Adrenal gland (tissue), 12 donors: ENCODE measurements around the gene FOXN1. TPM values are rescaled to one million over a fixed set of nuclear protein-coding genes. Genes with fewer than 3 reads are reported as not detected.
"Not testable (repeated sequence)": the region's sequence is repeated elsewhere in the genome, so short reads cannot be mapped to it uniquely, and the experiment has no call there.

Experiments used
- DNase-seq, 7 donors: peaks; one replicate each; pipeline ENCODE4 v3.0.0-alpha.2; 2019 to 2020
- H3K27ac ChIP-seq, 5 donors: fragments of 200-600 bp; sonication (generic) in 4 of 5; 1 replicate in 3 of 5; 2 replicates in 2 of 5; pipeline versions ENCODE4 v1.5.1 to v1.8.0; 2016 to 2020; ENCODE audit warnings: mild to moderate bottlenecking in 1 of 5
- H3K27me3 ChIP-seq: fragments of 200-600 bp; 2 replicates; pipeline ENCODE4 v1.8.0; 2021
- H3K36me3 ChIP-seq, 2 donors: fragments of 200-600 bp; replicated peaks in 1 of 2; 1 replicate in 1 of 2; 2 replicates in 1 of 2; pipeline versions ENCODE4 v1.5.1 to v1.8.0; 2018 to 2022
- H3K4me1 ChIP-seq, 2 donors: fragments of 200-600 bp; replicated peaks in 1 of 2; 1 replicate in 1 of 2; 2 replicates in 1 of 2; pipeline versions ENCODE4 v1.5.1 to v1.8.0; 2018 to 2021
- H3K4me3 ChIP-seq, 4 donors: fragments of 200-600 bp; sonication (generic) in 3 of 4; one replicate each; pipeline ENCODE4 v1.5.1; 2016 to 2018
- H3K9me3 ChIP-seq, 3 donors: fragments of 200-600 bp; sonication (generic) in 1 of 3; replicated peaks in 1 of 3; 1 replicate in 2 of 3; 2 replicates in 1 of 3; pipeline versions ENCODE4 v1.5.1 to v1.8.0; 2016 to 2021
- CTCF ChIP-seq, 6 experiments: fragments of 450-650 bp in 4 of 6; fragments of 200-600 bp in 2 of 6; sonication (generic) in 1 of 6; IDR thresholded peaks; 1 replicate in 5 of 6; 2 replicates in 1 of 6; pipeline versions ENCODE4 v1.5.1 to v1.8.0; 2016 to 2021; ENCODE audit warnings: antibody characterized with exemption in 6 of 6, mild to moderate bottlenecking in 2 of 6, moderate library complexity in 1 of 6
- POLR2A ChIP-seq, 2 donors: fragments of 450-650 bp; IDR thresholded peaks; one replicate each; pipeline ENCODE4 v1.6.1; 2017; ENCODE audit warnings: antibody characterized with exemption in 2 of 2, mild to moderate bottlenecking in 2 of 2, moderate library complexity in 1 of 2
- WGBS, 4 donors: extraction: QIAGEN DNeasy Blood & Tissue Kit in 2 of 4; methylation state at CpG; one replicate each; pipeline versions ENCODE4 v1.1.5 to v1.1.7; 2013 to 2017; 5-methylcytosine and 5-hydroxymethylcytosine counted together
- intact Hi-C, 2 donors: fragments of 100-400 bp; cut with DNase I; formaldehyde crosslinking; loops; one replicate each; pipeline versions ENCODE4 v1.14.1 to v1.15.0; 2022 to 2023
- polyA plus RNA-seq, 3 donors: library from polyadenylated mRNA; stranded (reverse); fragments of 200-250 nt in 2 of 3; fragments of 350-450 nt in 1 of 3; fragmentation: Illumina TruSeq in 1 of 3; extraction: RNeasy Lipid Tissue Mini Kit (QIAGEN cat#74804) in 1 of 3; gene quantifications; one replicate each; pipeline ENCODE4 v1.2.3, GENCODE V29; 2013 to 2014
- total RNA-seq, 9 donors: library from RNA; depleted of rRNA in 4 of 9; stranded (reverse); fragments of >200 nt in 4 of 9; fragments of 120-200 nt in 1 of 9; fragmentation: NEBNext Ultra II Directional in 1 of 9; extraction: Animal tissue kit (Norgen Biotek cat#: 25700) in 1 of 9; gene quantifications; one replicate each; pipeline versions ENCODE4 v1.1.0 to v1.2.4, GENCODE V29; 2013 to 2023
- donor health status: healthy with polysubstance abuse.
- donor health status: Bipolar disorder and iron deficiency.
- donor health status: DM: yes; HTN: yes; CAD: no.
- donor health status: DM: no; HTN: no; CAD: no.
- donor health status: DM: no; HTN: no; CAD: no.
- donor health status: DM: yes; HTN: yes; CAD: no.

Gene FOXN1
- total and polyA plus RNA-seq, 12 donors = 0.06 TPM; not detected in 11

GRCh38 chr17:28573966-28574480 lies 67.9 kb downstream of the FOXN1 start:
- Histone ChIP-seq H3K27ac (no peak overlapping the region), H3K9me3 (no peaks in the 10 kb centered on the region), H3K27me3 (no peaks in the 10 kb centered on the region), H3K4me1 (peaks cover 13 to 30% of the 10 kb centered on the region in 2 donors), H3K4me3 (no peak overlapping the region), H3K36me3 (no peaks in the 10 kb centered on the region)
- 92 to 98% (median 94%) methylated on average over 6 of the region's 6 CpGs for WGBS, 4 donors
- no peak for DNase-seq
- no peak for TF ChIP-seq POLR2A (IDR thresholded peaks at IDR 0.05)
- no peak for TF ChIP-seq CTCF (IDR thresholded peaks at IDR 0.05)
- intact Hi-C loops = no loop called here

- no peak overlapping the region for H3K27ac ChIP-seq
- H3K36me3 ChIP-seq = no peaks in the 10 kb centered on the region
- no peaks in the 10 kb centered on the region for H3K27me3 ChIP-seq
- peaks cover 13 to 25% of the 10 kb centered on the region in 2 donors for H3K4me1 ChIP-seq
- 95 to 97% (median 96%) methylated on average over 2 to 7 of the region's 7 CpGs for WGBS, 4 donors
- no peak for TF ChIP-seq CTCF (IDR thresholded peaks at IDR 0.05)
- no peak for TF ChIP-seq POLR2A (IDR thresholded peaks at IDR 0.05)
- no peaks in the 10 kb centered on the region for H3K9me3 ChIP-seq
- DNase-seq = no peak
- intact Hi-C loops = no loop called here
- H3K4me3 ChIP-seq = no peak overlapping the region
These were observed 68.4 kb downstream of the FOXN1 start for GRCh38 chr17:28574526-28574925.

- no peaks in the 10 kb centered on the region for H3K36me3 ChIP-seq
- intact Hi-C loops = no loop called here
- no peaks in the 10 kb centered on the region for H3K9me3 ChIP-seq
- 85 to 95% (median 93%) methylated on average over 13 to 14 of the region's 14 CpGs for WGBS, 4 donors
- peaks cover 6 to 18% of the 10 kb centered on the region in 2 donors for H3K4me1 ChIP-seq
- H3K27me3 ChIP-seq = no peaks in the 10 kb centered on the region
- H3K4me3 ChIP-seq = no peak overlapping the region
- TF ChIP-seq CTCF (IDR thresholded peaks at IDR 0.05) = no peak
- no peak for TF ChIP-seq POLR2A (IDR thresholded peaks at IDR 0.05)
- DNase-seq = no peak
- H3K27ac ChIP-seq = no peak overlapping the region
These were observed 69.1 kb downstream of the FOXN1 start for GRCh38 chr17:28575126-28575795.

GRCh38 chr17:28576016-28576415 lies 69.9 kb downstream of the FOXN1 start:
- H3K4me3 ChIP-seq, H3K9me3 ChIP-seq, intact Hi-C loops, H3K27ac ChIP-seq, DNase-seq, H3K36me3 ChIP-seq, H3K27me3 ChIP-seq: not testable (repeated sequence)
- WGBS, 4 donors = 59 to 76% (median 73%) methylated on average over 3 of the region's 3 CpGs
- H3K4me1 ChIP-seq = peaks cover 3 to 13% of the 10 kb centered on the region in 2 donors
